Ectodermal cell (in vitro differentiated cells): Measurements from ENCODE around the gene PRDM15. TPM values are rescaled to one million over a fixed set of nuclear protein-coding genes. Genes with fewer than 3 reads are reported as not detected.

Experiments
- H3K27ac ChIP-seq: 2 replicates; pipeline ENCODE4 v1.7.0; 2013; ENCODE audit warnings: mild to moderate bottlenecking, low read depth, low read length; ENCODE audit not compliant: insufficient read depth, poor library complexity, severe bottlenecking
- H3K27me3 ChIP-seq: 2 replicates; pipeline ENCODE4 v1.7.0; 2013; ENCODE audit warnings: mild to moderate bottlenecking, low read length; ENCODE audit not compliant: insufficient read depth, control insufficient read depth, poor library complexity, severe bottlenecking
- H3K36me3 ChIP-seq: one replicate; pipeline ENCODE4 v1.7.0; 2013; ENCODE audit warnings: low read length; ENCODE audit not compliant: control insufficient read depth, insufficient read depth
- H3K4me1 ChIP-seq: one replicate; pipeline ENCODE4 v1.7.0; 2013; ENCODE audit warnings: low read length; ENCODE audit not compliant: control insufficient read depth, insufficient read depth
- H3K4me3 ChIP-seq: 2 replicates; pipeline ENCODE4 v1.7.0; 2013; ENCODE audit warnings: low read depth, low read length, control low read depth; ENCODE audit not compliant: insufficient read depth
- H3K9me3 ChIP-seq: 2 replicates; pipeline ENCODE4 v1.7.0; 2013; ENCODE audit warnings: mild to moderate bottlenecking, low read length, moderate library complexity; ENCODE audit not compliant: control insufficient read depth
- WGBS, 2 experiments: methylation state at CpG; one replicate each; pipeline ENCODE4 v1.1.7; 2013; ENCODE audit warnings: missing lambda C conversion rate in 2 of 2; 5-methylcytosine and 5-hydroxymethylcytosine counted together
- polyA plus RNA-seq, 4 experiments: library from polyadenylated mRNA; stranded (reverse); fragments of 50-300 nt; gene quantifications; one replicate each; pipeline ENCODE4 v1.2.3, GENCODE V29; 2013

Gene PRDM15, protein sequence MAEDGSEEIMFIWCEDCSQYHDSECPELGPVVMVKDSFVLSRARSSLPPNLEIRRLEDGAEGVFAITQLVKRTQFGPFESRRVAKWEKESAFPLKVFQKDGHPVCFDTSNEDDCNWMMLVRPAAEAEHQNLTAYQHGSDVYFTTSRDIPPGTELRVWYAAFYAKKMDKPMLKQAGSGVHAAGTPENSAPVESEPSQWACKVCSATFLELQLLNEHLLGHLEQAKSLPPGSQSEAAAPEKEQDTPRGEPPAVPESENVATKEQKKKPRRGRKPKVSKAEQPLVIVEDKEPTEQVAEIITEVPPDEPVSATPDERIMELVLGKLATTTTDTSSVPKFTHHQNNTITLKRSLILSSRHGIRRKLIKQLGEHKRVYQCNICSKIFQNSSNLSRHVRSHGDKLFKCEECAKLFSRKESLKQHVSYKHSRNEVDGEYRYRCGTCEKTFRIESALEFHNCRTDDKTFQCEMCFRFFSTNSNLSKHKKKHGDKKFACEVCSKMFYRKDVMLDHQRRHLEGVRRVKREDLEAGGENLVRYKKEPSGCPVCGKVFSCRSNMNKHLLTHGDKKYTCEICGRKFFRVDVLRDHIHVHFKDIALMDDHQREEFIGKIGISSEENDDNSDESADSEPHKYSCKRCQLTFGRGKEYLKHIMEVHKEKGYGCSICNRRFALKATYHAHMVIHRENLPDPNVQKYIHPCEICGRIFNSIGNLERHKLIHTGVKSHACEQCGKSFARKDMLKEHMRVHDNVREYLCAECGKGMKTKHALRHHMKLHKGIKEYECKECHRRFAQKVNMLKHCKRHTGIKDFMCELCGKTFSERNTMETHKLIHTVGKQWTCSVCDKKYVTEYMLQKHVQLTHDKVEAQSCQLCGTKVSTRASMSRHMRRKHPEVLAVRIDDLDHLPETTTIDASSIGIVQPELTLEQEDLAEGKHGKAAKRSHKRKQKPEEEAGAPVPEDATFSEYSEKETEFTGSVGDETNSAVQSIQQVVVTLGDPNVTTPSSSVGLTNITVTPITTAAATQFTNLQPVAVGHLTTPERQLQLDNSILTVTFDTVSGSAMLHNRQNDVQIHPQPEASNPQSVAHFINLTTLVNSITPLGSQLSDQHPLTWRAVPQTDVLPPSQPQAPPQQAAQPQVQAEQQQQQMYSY
- 12.6 TPM for polyA plus RNA-seq (2013, experiment 1 of 4)
- 9.8 TPM for polyA plus RNA-seq (2013, experiment 2 of 4)
- polyA plus RNA-seq (2013, experiment 3 of 4), result 7.0 TPM
- 7.9 TPM for polyA plus RNA-seq (2013, experiment 4 of 4)

- WGBS, 2 experiments, result 3% methylated on average over 89 of the region's 89 CpGs
- peak within 1 kb of the TSS; percentile 74 for H3K4me3 ChIP-seq
- H3K9me3 ChIP-seq, result no peaks in the 10 kb centered on the region
- H3K27me3 ChIP-seq, result no peaks in the 10 kb centered on the region
- no peaks in the 10 kb centered on the region for H3K4me1 ChIP-seq
- H3K36me3 ChIP-seq, result no peaks in the 10 kb centered on the region
- H3K27ac ChIP-seq, result peak within 1 kb of the TSS; percentile 20
Observed at GRCh38 chr21:41879190-41879998, at the start of gene PRDM15. Gene PRDM15 (minus strand): TSS chr21:41879344. CDS start chr21:41860363, 18,981 bp downstream.

DNA sequence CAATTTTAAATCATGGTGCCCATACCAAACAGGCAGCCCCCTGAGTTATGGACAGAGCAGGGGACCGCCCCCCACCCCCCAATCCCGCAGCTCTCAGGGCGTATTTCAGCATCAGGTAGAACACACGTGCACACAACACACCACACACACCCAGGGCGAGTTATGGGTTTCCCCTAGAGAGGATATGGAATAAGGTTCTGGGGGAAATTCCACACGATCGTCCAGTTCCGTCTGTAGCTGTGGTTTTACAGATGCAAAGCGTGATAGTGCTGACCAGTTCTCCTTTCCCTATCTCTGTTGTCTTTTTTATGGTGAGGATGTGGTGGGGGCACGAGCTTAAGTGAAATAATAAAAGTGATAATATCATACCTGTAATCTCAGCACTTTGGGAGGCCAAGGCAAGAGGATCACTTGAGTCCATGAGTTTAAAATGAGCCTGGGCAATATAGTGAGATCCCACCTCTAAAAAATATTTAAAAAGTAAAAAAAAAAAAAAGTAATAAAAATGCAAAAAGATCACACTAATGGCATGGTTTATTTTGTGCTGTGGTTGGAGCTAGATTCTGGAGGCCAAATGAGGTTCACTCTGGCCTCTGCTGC lies 49.6 kb upstream of the PRDM15 start:
- WGBS, 2 experiments, result 92 to 95% methylated on average over 9 of the region's 10 CpGs
- Histone ChIP-seq H3K9me3 (no peaks in the 10 kb centered on the region), H3K4me3 (no peak overlapping the region), H3K36me3 (no peaks in the 10 kb centered on the region), H3K27ac (no peak overlapping the region), H3K27me3 (no peaks in the 10 kb centered on the region), H3K4me1 (peaks cover 6% of the 10 kb centered on the region)

- Histone ChIP-seq H3K4me3 (no peak overlapping the region), H3K27ac (no peak overlapping the region), H3K4me1 (peaks cover 6% of the 10 kb centered on the region), H3K36me3 (no peaks in the 10 kb centered on the region), H3K9me3 (no peaks in the 10 kb centered on the region), H3K27me3 (no peaks in the 10 kb centered on the region)
- 90 to 93% methylated on average over 16 to 17 of the region's 17 CpGs for WGBS, 2 experiments
Observed at GRCh38 chr21:41927727-41928409, 48.7 kb upstream of the PRDM15 start.

- Histone ChIP-seq H3K27ac (no peak overlapping the region), H3K4me3 (no peak overlapping the region)
Observed at GRCh38 chr21:41926807-41927171, 47.6 kb upstream of the PRDM15 start.

DNA sequence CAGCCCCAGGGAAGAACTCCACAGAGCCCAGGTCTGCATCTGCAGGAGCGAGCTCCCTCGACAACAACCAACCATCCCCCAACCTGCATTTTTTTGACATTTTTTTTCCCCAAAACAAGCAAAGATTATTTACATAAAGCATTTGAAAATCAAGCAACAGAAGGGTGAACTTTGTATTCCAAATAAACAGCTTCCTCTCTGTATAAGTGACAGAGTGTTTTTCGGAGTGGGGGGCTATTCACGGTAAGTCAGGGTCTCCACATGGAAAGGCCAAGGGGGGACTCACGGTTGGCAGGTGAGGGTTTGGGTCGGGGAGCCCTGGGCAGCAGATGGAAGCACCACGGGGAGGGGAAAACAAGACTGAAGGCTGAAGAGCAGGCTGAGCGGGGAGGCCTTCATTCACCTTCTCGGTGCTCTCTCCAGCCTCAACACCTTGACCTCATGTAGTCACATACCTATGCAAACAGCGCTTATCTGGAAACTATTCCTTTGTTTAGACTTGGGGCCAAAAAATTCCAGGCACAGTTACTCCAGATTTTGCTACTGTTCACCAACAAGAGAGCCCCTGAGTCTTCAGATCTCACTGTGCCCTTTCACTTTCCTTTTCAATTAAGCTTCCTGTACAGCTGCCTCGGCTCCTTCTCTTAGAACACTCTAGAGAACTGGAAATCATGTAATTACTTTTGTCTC lies 47.1 kb upstream of the PRDM15 start:
- WGBS, 2 experiments, result 53 to 57% methylated on average over 11 of the region's 11 CpGs
- Histone ChIP-seq H3K4me1 (peaks cover 6% of the 10 kb centered on the region), H3K27me3 (no peaks in the 10 kb centered on the region), H3K9me3 (no peaks in the 10 kb centered on the region), H3K4me3 (no peak overlapping the region), H3K27ac (no peak overlapping the region), H3K36me3 (no peaks in the 10 kb centered on the region)

More at GRCh38 chr21:41926807-41927171, 47.6 kb upstream of the PRDM15 start:
- Histone ChIP-seq H3K36me3 (no peaks in the 10 kb centered on the region), H3K4me1 (peaks cover 6% of the 10 kb centered on the region), H3K27me3 (no peaks in the 10 kb centered on the region), H3K9me3 (no peaks in the 10 kb centered on the region)
- 80 to 97% methylated on average over 3 of the region's 3 CpGs for WGBS, 2 experiments

DNA sequence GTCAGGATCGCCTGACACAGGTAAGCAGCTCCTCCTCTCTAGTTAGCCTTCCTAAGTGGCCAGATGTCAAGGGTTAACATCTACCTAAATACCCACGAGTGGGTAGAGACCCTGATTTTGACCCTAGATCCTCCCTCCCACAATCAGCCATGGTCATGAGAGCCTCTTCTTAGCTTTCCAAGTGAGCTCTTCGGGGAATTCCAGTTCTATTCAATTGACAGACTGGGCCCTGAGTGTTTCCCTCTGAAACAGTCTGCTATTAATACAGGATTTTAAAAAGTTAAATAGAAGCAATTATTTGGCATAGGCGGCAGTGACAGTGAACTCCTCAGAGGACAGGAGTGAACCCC lies 46.6 kb upstream of the PRDM15 start:
- H3K27me3 ChIP-seq, result no peaks in the 10 kb centered on the region
- H3K27ac ChIP-seq, result no peak overlapping the region
- no peaks in the 10 kb centered on the region for H3K36me3 ChIP-seq
- peaks cover 3% of the 10 kb centered on the region for H3K4me1 ChIP-seq
- H3K4me3 ChIP-seq, result no peak overlapping the region
- no peaks in the 10 kb centered on the region for H3K9me3 ChIP-seq
- 77% methylated on average over 4 of the region's 4 CpGs for WGBS, 2 experiments

DNA sequence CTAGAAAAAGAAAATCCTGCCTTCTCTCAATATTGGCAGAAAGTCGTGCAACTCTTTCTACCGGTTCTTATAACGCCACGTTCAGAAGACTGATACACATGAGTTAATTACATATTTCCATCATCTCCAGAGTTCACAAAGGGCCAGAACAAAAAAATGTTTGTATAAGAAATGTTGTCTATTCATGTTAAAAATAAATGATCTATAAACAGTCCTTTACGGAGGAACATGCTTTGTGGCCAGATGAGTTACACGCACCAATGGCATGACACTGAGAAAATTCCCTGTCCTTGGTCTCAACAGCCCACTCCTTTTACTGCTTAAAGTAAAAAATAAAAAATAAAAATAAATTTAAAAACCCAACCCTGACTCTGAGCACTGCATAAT lies 45.2 kb upstream of the PRDM15 start:
- H3K9me3 ChIP-seq, result no peaks in the 10 kb centered on the region
- H3K4me1 ChIP-seq, result peaks cover 5% of the 10 kb centered on the region
- WGBS, 2 experiments, result 98 to 100% methylated on average over 5 to 6 of the region's 6 CpGs
- H3K27me3 ChIP-seq, result no peaks in the 10 kb centered on the region
- H3K36me3 ChIP-seq, result no peaks in the 10 kb centered on the region
- no peak overlapping the region for H3K4me3 ChIP-seq
- H3K27ac ChIP-seq, result no peak overlapping the region

GRCh38 chr21:41923631-41924367 lies 44.7 kb upstream of the PRDM15 start:
- H3K27me3 ChIP-seq, result no peaks in the 10 kb centered on the region
- no peaks in the 10 kb centered on the region for H3K36me3 ChIP-seq
- WGBS, 2 experiments, result 87 to 88% methylated on average over 7 of the region's 7 CpGs
- H3K4me3 ChIP-seq, result no peak overlapping the region
- no peaks in the 10 kb centered on the region for H3K9me3 ChIP-seq
- peaks cover 5% of the 10 kb centered on the region for H3K4me1 ChIP-seq
- no peak overlapping the region for H3K27ac ChIP-seq
